ENCODE data around the gene LMAN1L.
"Not testable (repeated sequence)": the region's sequence is repeated elsewhere in the genome, so short reads cannot be mapped to it uniquely, and the experiment has no call there.

LMAN1L gene

DNA sequence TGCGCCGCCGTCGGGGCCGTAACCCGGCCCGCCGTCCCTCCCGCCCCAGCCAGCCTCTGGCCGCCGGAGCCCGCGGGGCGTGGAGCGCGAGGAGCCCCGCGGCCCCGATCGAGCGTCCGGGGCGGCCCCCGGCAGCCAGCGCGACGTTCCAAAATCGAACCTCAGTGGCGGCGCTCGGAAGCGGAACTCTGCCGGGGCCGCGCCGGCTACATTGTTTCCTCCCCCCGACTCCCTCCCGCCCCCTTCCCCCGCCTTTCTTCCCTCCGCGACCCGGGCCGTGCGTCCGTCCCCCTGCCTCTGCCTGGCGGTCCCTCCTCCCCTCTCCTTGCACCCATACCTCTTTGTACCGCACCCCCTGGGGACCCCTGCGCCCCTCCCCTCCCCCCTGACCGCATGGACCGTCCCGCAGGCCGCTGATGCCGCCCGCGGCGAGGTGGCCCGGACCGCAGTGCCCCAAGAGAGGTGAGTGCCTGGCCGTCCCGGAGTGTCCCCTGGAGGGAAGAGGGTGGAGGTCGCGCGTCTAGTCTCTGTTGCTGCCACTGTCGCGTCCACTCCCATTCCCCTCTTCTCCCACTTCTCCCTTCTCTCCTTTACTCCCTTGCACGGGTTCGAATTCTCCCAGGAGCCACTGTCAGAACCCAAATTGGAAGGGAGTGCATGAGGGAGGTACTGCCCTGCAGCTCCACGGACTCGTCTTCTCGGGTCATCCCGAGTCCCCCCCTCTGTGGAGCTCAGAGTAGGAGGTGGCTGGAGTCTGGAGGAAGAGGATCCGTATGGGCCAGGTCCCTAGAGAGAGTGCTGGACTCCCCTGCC, 30.2 kb upstream of the LMAN1L start:
- no peak for DNase-seq

DNA sequence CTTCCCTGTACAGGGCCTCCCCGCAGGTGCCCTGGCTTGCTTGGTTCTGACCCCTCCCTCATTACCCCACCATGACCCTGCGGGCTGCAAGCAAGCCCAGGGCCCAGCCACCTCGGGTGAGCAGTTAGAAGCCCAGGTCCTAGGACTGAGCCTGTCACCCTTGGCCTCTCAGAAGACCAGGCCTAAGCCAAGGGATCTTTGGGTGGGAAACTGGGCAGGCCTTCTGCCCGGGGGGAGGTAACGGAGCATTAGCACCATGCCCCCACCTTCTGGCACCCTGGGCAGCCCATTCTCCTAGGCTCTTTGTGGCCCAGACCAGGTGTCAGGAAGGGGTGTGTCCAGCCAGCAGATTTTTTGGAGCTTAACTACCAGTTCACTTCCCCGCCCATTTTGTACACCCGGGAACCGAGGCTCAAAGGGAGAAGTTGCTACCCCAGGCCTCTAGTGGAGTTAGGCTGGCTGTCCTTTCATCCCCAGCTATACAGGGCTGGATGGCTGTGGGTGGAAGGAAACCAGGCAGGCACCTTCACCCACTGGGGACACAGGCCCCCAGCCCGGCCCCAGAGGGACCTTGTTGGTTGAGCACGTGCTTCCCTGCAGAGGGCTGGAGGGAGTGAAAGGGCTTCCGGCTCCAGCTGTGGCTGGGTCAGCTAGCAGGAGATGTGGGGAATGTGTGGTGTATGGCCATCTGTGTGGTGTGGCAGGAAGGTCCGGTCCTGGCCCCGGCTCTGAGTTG, 29.4 kb upstream of the LMAN1L start:
- peak in 1 of 2 experiments; percentile 33 for DNase-seq

DNA sequence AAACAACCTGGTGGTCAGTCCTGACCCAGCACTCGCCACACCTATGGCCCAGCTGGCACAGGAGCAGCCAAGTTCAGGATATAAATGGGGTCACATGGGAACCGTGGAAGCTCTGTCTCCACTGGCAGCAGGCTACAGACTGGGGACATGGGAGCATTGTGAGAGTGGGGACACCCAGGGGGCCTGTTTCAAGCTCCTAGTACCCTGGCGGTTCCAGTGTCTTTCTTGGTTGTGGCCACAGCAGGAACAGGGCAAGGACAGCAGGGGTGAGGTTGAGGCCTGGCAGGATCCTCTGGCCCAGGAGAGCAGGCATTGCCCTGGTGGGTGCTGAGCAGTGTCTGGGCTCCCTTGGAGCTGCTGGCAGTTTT, 28.8 kb upstream of the LMAN1L start:
- no peak for DNase-seq

DNA sequence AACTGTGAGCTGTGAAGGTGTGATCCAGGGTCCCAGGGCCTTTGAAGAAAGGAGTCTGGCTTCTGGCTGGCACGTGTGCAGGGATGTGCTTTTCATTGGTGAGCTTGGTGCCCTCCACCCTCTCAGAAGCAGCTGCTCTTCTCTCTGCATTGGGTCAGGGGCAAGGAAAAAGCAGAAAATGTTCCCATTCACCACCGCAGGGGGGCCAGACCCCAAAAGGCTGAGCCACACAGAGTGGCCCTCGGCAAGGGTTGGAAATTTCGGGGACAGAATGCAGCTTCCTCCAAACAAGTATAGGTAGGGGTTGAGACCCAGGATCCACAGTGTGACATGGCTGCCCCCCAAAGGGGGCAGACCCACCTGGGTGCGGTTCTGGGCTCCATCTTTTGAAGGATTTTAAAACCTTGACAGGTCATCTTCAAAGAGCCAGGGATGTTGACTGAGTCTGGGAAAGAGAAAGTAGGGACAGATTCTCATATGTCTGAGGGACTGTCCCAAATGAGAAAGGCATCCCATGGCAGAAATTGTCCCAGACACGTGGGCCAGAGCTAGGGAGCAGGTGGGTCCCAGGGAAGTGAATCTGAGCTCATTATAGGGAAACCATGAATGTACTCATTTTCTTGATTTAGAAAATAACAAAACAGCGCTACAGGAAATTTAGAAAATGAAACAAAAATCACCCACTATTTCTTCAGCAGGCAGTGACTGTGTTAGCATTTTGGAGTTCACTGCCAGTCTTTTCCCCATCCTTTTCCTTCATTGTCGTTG, 28.0 kb upstream of the LMAN1L start:
- no peak for DNase-seq

DNA sequence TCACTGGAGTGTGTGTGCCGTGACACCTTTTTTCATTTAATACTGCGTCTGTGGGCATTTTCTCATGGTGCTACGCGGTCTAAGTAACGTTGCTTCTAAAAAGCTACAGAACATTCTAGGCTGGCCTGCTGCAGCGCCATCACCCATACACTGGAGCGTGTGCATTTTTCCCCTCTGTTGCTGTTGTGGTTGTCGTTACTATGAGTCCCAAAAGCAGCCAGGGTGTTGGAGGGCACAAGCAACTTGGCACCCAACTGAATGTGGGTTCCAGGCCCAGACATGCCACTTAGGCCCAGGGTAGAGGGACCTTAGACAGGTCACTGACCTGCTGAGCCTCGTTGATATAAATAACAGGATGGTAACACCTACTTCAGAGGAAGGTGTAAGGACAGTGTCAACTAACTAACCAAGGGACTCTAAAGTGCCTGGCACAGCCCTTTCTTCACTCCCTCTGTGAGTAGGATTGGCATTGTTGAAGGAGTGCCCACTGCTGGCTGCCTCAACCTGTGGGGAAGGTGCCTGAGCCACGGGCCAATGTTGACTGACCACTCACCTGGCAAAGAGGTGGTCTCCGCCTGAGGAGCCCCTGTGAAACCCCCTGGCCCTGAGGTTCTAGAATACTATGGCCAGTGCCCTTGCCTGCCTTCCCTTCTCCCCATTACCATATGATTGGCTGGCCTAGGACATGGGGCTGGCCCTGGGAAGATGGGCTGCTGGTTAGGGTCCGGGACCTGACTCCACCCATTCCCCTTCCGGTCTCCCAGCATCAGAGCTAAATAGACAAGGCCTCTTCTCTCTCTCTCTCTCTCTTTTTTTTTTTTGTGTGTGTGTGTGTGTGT, 27.2 kb upstream of the LMAN1L start:
- no peak for DNase-seq

DNA sequence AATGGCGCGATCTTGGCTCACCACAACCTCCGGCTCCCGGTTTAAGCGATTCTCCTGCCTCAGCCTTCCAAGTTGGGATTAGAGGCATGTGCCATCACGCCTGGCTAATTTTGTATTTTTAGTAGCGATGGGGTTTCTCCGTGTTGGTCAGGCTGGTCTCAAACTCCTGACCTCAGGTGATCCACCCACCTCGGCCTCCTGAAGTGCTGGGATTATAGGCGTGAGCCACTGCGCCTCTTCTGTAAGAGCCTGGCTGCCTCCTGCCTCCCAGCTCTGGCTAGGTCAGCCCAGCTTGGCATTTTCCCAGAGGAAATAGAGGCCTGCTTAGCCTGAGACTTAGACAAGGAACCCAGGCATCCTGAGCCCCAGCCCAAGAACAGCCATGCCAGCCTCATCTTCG, 26.6 kb upstream of the LMAN1L start:
- not testable (repeated sequence) for DNase-seq

DNA sequence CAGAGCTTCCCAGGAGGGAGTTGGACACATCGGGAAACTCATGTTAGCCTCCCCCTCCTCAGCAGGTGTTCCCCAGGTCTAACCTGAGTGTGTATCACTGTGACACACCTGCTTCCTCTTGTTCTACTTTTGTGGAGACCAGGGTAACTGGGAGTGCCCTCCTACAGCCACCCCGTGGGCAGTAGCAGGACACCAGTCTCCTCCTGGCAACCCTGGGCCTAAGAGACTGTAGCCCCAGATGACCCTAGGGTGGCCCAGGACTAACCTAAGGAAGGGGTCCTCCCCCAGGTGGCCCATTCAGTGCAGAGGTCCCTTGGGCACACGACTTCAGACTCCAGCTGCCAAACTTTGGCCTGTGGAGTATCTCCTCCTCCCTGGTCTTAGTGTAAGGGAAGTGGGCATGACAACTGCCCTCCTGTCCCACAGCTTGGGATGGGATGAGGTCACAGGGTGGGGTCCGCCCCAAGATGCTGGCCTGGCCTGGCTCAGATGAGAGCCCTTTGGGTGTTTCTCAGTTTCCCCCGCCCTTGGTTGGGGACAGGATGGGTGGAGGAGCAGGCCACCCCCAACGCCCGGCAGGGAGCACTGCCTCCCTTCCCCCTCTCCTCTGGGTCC, 26.0 kb upstream of the LMAN1L start:
- DNase-seq, result no peak

DNA sequence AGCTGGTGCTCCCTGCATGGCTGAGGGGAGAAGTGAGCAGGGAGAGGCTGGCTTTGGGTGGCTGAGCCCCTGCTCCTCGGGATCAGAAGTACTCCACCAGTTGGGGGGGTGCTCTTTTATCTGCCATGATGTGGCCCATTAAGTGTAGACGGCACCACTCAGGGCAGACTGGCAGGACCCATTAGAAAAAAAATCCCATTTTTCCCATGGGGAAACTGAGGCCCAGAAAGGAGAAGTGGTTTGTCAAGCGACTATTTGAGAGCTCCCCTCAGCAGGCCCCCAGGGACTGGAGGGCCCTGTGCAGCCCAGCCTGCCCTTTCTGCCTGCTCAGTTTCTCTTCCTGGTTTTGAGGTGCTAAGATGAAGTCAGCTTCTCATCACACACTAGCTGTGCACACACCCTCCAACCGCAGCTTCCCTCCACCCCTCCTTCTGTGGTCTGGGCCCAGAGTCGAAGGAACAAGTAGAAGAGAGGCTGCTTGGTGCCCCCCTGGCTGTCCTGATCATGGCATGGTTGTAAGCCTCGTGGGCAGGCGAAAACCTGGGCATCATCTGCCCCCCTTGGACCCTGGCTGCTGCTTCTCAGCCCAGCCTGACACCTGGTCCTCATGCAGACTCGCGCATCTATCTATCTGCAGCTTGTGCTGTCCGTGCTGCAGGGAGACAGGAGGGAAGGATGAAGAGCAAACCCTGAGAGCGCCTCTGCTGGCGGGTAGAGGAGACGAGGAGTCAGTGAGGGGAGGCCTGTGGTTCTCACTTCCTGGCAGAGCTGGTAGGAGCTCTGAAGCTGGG, 25.2 kb upstream of the LMAN1L start:
- peak in 1 of 2 experiments; percentile 46 for DNase-seq

DNA sequence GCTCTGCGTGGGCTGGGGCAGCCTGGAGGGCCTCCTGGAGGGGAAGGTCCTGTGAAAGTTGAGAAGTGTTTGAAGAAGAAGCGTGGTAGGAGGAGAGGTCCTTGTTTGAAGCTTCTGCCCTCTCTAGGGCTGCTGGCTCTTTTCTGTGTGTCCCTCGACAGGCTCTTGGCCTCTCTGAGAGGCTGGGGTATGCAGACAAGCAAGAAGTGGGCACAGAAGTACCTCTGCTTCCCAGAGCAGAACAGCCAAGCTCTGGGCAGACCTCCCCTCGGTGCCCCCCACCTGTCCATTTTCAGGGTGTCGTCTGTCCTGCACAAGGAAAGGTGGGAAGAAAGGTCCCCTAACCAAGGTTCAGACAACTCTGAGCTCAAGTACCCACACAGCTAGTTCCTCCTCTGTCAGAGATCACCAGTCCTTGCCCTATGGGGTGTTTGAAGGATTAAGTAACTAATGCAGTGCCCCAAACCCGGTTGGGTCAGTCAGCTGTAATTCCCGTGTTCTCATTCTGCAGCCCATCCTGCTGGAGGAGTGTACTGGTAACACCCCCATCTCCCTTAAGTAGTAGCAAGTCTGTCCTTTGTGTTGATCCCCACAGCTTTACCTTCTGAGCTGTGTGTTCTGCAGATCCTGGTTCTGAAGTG, 24.5 kb upstream of the LMAN1L start:
- DNase-seq, result no peak

DNA sequence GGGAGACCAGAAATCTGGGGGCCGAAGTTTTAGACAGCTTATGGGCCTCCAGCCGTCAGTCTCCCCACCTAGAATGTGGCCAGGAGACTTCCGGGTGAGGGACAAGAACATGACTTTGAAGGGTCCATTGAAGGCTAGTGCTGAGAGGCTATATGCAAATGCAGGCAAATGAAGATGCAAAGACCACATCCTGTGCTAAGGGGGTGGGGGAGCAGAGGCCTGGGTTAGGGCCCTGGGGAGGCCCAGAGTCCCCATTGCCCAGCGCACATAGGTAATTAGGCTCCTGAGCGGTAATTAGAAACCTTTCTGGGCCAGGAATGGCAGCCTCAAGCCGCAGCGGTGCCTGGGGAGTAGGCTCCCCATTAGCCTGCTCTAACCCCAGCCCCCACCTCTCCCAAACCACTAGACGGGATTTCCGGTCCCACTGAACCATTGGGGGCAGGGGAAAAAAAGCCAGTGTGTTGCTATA, 23.9 kb upstream of the LMAN1L start:
- DNase-seq, result no peak

DNA sequence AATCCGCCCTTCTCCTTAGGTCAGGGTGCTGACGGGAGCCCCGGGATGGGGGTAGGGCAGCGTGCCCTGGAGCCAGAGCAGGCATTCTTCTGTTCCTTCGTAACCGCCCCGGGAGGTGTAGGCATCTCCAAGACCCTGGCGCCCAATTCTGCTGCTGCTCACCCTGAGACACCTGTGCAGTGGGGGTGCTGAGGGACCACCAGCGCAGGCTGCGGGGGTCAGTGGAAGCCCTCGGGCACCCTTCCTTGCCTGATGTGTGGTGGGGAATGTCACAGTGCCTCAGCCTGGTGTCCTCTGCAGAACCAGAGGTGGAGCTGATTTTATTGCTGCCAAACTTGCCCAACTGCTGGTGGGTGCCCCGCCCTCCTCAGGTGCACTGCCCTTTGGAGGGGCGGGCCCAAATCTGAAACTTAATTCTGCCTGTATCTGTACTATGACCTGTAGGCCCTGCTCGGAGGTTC, 23.4 kb upstream of the LMAN1L start:
- no peak for DNase-seq

DNA sequence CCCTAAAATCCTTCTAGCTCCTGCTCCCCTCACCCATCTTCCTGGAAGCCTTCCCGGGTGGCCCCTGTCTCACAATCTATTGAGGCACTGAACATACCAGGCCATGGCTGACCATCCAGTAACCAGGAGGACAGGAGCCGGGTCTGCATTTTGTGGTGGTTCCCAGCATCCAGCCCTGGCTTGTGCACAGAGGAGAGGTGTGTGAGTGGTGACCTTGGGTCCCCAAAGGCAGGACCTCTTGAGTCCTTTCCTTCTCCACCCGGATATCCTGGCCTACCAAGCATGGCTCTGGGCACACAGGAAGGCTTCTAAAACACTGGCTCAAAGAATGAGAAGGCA, 22.9 kb upstream of the LMAN1L start:
- no peak for DNase-seq

DNA sequence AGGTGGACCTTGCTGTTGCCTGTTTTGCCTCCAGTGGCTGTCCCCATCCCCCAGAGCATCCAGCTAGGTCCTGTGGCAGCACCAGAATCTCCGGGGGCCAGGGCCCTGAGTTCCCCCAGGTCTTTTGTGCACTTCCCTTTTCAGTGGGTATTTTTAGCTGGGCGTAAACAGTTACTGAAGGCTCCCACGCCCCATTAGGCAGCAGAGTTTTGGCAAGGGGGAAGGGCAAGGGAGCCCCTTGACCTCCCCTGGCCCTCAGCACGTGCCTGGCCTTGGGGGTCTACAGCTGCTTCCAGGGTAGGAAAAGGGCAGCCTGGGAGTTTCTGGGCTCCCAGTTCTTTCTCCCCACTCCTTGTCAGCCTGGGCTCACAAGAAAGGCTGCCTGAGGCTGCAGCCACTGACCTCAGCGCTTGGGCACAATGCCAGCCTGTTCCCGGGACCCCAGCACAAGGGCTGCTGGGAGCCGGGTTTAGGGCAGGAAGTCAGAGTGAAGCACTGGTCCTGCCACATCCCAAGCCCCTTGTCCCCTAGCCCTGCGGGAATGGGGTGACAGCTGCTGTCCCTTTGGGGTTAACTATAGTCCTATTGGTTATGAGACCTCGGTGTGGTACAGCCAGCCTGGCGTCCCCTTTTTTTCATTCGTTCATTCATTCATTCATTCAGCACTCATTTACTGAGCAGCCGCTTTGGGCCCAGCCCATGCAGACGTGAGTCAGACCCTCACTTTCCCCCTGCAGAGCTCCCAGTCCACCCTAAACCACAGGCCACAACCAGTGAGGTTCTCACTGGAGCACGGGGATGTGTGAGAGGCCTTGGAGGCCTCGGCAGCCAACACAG, 22.3 kb upstream of the LMAN1L start:
- DNase-seq, result no peak

DNA sequence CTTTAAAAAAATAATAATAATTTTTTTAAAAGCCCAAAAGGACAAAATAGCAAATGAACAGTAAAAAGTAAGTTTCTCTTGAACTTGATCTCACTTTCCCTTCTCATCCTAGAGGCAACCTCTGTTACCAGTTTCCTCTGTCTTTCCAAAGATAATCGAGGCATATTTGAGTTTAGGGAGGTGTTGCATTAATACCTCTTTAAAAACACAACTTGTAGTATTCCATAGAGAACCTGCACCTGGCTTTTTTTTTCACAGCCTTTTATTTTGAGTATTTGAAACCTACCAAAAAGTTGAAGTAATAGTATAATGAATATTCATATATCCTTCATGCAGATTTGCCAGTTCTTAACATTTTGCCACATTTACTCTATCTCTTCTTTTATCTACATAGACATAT, 21.6 kb upstream of the LMAN1L start:
- DNase-seq, result no peak

DNA sequence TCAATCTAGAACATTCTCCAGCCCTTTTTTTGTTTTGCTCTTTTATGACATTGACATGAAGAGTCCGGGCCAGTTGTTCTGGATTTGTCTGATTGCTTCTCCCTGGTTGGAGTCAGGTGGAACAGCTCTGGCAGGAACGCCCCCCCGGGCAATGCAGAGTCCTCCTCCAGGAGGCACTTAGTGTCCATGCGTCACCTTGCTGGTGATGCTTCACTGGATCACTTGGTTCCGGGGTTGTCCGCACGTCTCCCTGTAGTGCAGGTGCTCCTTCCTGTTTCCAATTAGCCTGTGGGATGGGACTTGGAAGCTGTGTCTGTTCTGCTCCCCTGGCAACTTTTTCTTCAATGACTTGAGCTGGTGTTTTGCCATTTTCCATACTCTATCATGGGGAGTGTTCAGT, 21.0 kb upstream of the LMAN1L start:
- no peak for DNase-seq

DNA sequence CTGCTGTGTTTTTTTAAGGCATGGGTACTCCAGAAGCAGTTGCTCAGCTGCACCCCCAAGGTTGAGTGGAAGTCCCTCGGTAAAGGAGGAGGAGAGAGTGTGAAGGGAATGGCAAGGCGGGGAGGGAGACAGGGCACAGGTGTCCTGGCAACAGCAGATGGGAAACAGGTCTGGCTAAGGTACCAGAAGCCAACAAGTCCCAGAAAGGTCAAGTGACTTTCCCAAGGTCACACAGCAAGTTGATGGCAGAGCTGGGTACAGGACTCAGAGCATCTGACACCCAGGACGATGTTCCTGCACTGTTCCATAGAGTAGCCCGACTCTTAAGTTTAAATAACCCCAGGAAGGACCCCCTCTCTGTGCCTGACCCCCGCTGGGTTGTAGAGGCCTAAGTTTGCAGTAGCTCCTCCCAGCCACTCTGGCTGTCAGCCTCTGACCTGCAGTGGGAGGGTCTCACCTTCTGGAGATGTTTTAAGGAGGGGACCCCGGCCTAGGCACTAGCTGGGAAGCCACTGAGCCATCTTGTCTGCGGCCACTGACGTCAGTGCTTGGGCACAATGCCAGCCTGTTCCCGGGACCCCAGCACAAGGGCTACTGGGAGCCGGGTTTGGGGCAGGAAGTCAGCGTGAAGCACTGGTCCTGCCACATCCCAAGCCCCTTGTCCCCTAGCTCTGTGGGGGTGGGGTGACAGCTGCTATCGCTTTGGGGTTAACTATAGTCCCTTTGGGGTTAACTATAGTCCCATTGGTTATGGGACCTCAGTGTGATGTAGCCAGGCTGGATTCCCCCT, 20.2 kb upstream of the LMAN1L start:
- no peak for DNase-seq

DNA sequence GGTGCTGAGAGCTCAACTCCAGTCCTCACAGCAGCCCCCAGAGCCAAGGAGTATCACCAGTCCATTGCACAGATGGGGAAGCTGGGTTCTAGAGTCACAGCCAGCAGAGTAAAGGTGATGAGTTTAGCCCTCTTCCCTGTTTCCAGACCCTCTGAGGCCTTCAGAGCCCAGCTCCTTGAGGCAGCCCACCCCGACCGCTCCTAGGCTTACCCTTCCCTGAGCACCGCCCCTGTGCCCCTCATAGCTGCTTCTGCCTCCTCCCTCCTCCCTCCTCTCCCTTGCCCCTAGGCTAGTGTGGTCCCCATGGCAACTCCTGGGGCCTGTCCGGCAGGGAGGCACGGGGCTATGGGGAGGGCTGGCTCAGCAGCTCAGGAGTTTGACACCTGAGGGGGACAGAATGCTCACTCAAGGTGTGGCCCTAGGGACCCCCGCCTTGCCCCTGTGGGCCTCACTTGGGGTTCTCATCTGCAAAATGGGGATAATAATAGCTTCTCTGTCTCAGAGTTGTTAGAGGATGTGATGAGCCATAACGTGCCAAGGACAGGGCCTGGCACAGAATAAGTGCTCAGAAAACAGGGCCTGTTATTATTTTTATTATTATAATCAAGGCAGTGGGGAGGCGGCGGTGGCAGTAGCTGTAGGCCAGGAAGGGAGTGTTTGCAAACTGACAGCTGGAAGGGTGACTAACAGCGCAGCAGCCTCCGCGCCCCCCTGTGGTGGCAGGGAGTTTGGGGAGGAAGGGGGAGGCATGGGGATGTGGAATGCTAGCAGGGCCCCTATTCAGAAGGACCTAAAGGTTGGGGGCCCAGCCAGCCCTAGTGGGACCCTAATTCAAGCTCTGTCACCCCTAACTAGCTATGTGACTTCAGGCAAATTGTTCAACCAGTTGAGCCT, 19.3 kb upstream of the LMAN1L start:
- DNase-seq, result no peak
